Measurements from ENCODE around the gene ALS2CL. TPM values are rescaled to one million over a fixed set of nuclear protein-coding genes. Genes with fewer than 3 reads are reported as not detected.

ALS2CL gene
- total RNA-seq, 1 donor from 2014 or later: 49.0 TPM

GRCh38 chr3:46624533-46624932 is 68.9 kb downstream of the ALS2CL start:
- no peaks in the 10 kb centered on the region for H3K27me3 ChIP-seq
- no peak for DNase-seq (ENCODE audit: low spot score in 2 of 2)
- intact Hi-C loops (cut with DNase I): no loop called here
- H3K4me3 ChIP-seq: no peak overlapping the region
- H3K27ac ChIP-seq: no peak overlapping the region
- H3K4me1 ChIP-seq: no peaks in the 10 kb centered on the region
- TF ChIP-seq, protein P1, sequence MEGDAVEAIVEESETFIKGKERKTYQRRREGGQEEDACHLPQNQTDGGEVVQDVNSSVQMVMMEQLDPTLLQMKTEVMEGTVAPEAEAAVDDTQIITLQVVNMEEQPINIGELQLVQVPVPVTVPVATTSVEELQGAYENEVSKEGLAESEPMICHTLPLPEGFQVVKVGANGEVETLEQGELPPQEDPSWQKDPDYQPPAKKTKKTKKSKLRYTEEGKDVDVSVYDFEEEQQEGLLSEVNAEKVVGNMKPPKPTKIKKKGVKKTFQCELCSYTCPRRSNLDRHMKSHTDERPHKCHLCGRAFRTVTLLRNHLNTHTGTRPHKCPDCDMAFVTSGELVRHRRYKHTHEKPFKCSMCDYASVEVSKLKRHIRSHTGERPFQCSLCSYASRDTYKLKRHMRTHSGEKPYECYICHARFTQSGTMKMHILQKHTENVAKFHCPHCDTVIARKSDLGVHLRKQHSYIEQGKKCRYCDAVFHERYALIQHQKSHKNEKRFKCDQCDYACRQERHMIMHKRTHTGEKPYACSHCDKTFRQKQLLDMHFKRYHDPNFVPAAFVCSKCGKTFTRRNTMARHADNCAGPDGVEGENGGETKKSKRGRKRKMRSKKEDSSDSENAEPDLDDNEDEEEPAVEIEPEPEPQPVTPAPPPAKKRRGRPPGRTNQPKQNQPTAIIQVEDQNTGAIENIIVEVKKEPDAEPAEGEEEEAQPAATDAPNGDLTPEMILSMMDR (IDR thresholded peaks at IDR 0.05): no peak
- H3K36me3 ChIP-seq: no peaks in the 10 kb centered on the region
- H3K9me3 ChIP-seq: no peaks in the 10 kb centered on the region

DNA sequence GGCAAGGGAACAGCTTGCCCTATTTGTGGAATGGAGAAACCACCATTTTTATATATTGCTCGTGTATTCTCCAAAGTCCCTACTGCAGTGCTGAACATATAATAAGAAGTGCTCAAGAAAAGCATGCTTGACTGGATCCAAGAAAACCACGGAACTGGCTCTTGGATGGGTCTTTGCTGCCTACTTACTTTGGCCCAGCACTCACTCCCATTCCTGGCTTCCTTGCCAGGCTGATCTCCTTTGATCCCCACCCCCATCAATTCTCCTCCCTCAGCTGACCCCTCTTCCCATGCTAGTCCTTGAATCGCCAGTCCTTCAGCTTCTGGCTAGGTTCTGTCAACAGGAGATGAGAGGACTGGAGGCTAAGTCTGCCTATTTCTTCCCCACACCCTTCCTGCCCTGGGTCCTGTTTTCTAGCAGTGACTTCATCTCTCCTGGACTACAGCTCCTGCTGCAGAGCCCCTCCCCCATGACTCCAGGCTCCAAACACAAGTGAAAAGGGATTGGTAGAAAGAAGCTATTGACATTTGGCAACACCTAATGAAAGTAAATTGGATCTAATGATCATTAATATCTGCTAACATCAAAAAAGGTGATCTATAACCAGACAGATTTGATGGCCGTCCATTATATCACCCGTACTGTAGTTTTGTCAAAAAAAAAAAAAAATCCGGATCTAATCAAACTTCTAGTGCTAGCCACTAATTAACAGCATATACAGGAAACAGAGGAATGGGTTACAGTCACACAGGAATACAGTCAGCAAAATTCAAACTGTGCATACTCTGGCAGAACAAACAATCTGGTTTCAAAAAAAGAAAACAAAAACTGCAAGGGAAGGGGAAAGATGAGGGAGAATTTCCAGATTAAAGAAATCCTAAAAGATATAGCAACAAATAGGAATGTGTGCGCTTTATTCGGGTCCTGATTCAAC is 73.4 kb downstream of the ALS2CL start:
- intact Hi-C loops (cut with DNase I): no loop called here
- H3K4me1 ChIP-seq: no peaks in the 10 kb centered on the region
- H3K9me3 ChIP-seq: no peaks in the 10 kb centered on the region
- TF ChIP-seq, protein P1 (IDR thresholded peaks at IDR 0.05): no peak
- no peaks in the 10 kb centered on the region for H3K36me3 ChIP-seq
- no peak for DNase-seq (ENCODE audit: low spot score in 2 of 2)
- H3K27ac ChIP-seq: no peak overlapping the region
- no peaks in the 10 kb centered on the region for H3K27me3 ChIP-seq
- H3K4me3 ChIP-seq: no peak overlapping the region

Other genes starting within 250 kb of the ALS2CL start
- gene LTF, start 228.8 kb downstream of the ALS2CL start, total RNA-seq: 1.4 TPM
- not detected for gene RTP3, start 195.7 kb downstream of the ALS2CL start, total RNA-seq
- not detected for gene LRRC2, start 127.4 kb downstream of the ALS2CL start, total RNA-seq
- not detected for gene FAM240A, start 81.2 kb downstream of the ALS2CL start, total RNA-seq
- gene TMIE, start 7.7 kb upstream of the ALS2CL start, total RNA-seq: 8.5 TPM
- gene PRSS50, start 24.2 kb upstream of the ALS2CL start, total RNA-seq: not detected
- 3.6 TPM for gene MYL3, start 169.8 kb upstream of the ALS2CL start, total RNA-seq
- gene PTH1R, start 184.0 kb upstream of the ALS2CL start, total RNA-seq: 10.3 TPM

All from ascending aorta (tissue), 2 donors.